Stimulated activated CD4-positive, alpha-beta T cell treated with anti-CD3 and anti-CD28 coated beads, Interleukin-2, amount 100 ng/mL, for 4 hours (primary cell): ENCODE results near the gene FN3K.

ENCODE experiments used
- DNase-seq: peaks from one replicate; pipeline ENCODE4 v3.0.0-alpha.2; 2020; ENCODE audit warnings: low read depth

Gene FN3K

GRCh38 chr17:82797061-82797460 lies 61.6 kb downstream of the FN3K start:
- DNase-seq: no peak

GRCh38 chr17:82798752-82799151 lies 63.3 kb downstream of the FN3K start:
- DNase-seq: no peak

GRCh38 chr17:82799591-82799990 lies 64.2 kb downstream of the FN3K start:
- no peak for DNase-seq
